Iris pigment epithelial cell (primary cell): Measurements from ENCODE around the gene TSPAN9.

ENCODE experiments used
- DNase-seq: peaks from one replicate; pipeline ENCODE4 v3.0.0-alpha.2; 2011; ENCODE audit warnings: low read depth

The TSPAN9 gene

DNA sequence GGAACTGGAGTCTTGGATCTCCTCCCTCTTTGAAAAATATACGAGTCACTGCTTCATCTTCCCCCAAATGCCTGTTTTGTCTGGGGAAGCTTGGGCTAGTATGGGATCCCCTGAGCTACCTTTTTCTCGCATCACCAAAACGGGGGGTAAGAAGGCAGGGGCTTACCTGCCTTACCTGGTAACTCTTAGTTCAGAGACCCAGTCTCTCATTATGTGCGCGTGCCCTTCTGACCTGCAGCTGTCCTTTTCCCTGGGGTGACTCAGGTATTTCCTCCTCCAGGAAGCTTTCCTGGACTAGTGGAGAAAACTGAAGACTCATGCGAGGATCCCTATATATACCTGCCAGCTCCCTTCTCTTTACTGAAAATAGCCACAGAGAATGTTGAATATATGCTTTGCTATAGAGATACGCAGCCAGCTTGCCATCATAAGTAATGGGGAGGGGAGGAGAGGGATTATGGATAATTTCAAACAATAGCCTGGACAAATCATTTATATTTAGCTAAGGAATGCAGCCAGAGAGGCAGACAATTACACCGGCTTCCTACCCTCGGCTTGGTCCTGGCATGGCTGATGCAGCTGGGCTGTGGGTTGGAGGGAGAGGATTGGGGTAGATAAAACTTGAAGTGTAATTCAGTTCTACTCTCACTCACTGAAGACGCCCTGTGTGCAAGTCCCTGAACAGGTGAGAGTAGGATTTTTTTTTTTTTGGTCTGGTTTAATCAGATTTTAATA is 1.1 kb downstream of the TSPAN9 start:
- DNase-seq: no peak

DNA sequence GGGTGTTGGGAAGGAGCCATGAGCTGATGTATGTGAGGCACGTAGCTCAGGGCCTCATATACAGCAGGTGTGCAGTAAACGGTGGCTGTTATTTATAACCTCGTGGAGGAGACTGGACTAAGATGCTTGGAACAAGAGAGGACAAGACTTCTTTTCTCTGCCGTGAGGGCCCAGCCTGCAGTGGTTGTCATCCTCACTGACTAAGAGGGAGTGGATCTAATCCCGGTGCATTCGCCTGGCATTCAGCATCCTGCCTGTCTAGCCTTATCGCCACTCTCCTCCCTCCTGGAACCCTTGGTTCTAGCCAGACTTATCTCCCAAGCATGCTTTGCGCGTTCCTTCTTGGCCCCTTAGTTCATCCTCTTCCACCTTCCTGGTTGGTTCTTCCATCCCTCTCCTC is 3.9 kb downstream of the TSPAN9 start:
- DNase-seq: no peak

DNA sequence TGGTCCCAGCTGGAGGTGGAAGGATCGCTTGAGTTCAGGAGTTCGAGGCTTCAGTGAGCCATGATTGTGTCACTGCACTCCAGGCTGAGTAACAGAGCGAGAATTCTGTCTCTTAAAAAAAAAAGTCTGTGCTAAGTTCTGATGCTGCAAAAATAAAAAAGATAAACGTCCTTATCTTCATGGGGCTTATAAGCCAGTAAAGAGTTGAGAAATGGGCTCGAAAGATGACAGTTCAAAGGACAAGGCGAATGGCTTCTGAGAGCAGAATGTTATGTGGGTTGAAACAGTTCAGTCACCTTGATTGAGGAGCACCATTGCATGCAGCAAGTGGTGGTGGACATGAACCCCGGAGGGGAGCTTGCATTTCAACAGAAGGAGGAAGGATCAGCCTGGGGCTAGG is 4.7 kb downstream of the TSPAN9 start:
- no peak for DNase-seq

- DNase-seq: no peak
Observed at GRCh38 chr12:3083241-3083920, 6.2 kb downstream of the TSPAN9 start.

DNA sequence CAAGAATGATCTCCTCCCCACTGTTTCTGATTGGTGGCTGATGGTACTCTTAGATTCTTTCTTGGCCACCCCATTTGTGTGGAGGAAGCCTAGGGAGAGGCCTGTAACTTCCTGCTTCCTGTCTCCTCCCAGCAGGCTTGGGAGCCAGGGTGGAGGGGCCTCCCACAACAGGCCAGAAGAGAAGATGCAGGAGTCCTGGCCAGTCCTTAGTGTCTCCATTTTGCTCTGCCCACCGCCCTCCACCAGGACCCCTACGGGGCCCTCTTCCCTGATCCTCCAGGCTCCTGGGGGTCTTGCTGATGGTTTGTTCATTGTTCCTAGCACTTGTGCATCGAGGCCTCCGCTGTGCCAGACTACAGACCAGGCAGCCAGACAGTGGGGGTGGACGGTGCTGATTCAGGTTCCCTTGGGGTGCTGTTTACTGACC is 6.8 kb downstream of the TSPAN9 start:
- DNase-seq: peak; percentile 28

- DNase-seq: no peak
Observed at GRCh38 chr12:3084742-3085141, 7.6 kb downstream of the TSPAN9 start.

DNA sequence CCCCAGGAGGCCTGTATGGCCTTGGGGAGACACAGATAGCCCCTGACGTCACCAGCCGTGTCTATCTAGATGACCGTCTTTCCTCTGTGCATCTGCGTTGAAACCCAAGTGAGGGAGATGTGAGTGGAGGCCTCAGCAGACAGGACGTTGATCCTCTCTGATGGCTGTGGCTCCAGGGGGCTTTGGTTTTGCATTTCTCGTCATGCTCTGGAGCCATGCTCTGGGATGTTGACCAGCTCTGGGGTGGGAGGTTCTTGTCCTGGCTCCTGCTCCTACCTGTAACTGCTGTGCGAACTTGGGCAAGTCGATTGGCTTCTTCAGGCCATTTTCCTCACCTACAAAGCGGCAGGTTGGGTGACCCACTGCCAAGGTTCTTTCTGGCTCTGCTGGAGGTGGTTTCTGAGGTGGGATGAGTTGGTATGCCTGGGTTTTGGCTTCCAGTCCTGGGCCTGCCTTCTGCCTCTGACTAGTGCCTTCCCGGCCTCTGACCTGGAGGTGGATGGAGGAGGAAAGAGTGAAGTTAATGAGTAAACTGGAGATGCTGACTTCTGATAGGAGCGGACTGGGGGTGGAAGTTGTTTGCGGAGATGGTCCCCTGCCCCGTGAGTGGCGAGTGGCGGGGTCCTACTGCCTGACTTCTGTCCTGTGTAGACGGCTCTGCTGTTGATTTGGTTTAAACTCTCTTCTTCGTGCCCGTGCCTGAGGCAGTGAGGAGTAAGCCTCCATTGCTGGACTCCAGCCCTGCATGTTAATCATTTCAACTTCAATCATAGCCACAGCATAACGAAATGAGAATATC is 8.4 kb downstream of the TSPAN9 start:
- DNase-seq: no peak

GRCh38 chr12:3086211-3086610 is 9.0 kb downstream of the TSPAN9 start:
- no peak for DNase-seq

- no peak for DNase-seq
Observed at GRCh38 chr12:3086729-3087323, 9.6 kb downstream of the TSPAN9 start.

- no peak for DNase-seq
Observed at GRCh38 chr12:3087758-3088650, 10.8 kb downstream of the TSPAN9 start.

GRCh38 chr12:3089588-3089987 is 12.4 kb downstream of the TSPAN9 start:
- no peak for DNase-seq

GRCh38 chr12:3090240-3091037 is 13.3 kb downstream of the TSPAN9 start:
- DNase-seq: no peak

GRCh38 chr12:3091038-3091319 is 13.8 kb downstream of the TSPAN9 start:
- DNase-seq: no peak

DNA sequence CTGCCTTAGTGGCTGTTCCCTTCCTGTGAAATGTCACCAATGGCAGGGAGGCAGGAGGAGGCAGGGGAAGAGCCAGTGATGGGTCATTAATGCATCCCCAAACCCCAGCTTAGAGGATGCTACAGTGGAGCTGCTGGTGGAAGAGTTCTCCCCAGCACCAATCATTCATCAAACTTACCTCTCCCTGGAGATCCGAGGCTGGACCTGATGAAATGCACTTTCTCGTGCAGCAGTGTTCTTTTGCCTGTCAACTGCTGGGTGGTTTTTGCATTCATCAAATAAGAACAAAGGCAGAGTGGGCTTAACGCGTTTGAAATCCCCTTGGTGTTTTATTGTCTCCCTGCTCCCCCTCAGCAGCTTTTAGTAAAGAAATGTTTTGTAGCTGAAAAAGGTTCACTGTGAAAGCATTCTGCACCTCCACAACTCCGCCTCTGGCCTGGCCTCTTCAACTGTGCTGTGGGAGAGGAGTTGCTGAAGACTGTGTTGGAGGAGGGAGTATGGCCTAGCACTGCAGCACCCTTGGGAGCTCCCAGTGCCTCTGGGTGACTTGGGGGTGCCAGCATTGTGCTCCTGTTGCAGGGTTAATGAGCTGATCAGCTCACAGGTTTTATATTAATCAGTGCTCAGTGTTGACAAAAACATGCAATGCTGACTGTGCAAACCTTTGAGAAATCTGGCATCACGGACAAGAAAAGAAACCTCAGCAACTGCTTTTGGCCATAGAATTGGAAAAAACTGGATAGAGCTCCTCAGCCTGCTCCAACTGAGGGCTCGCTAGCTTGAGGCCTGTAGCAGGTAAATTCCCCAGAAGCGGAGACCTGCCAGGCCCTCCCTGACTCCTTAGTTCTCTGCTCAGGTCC is 14.4 kb downstream of the TSPAN9 start:
- no peak for DNase-seq

- no peak for DNase-seq
Observed at GRCh38 chr12:3092764-3093163, 15.6 kb downstream of the TSPAN9 start.

- DNase-seq: peak; percentile 83
Observed at GRCh38 chr12:3097186-3097804, 20.1 kb downstream of the TSPAN9 start.

- DNase-seq: no peak
Observed at GRCh38 chr12:3097836-3098235, 20.7 kb downstream of the TSPAN9 start.

DNA sequence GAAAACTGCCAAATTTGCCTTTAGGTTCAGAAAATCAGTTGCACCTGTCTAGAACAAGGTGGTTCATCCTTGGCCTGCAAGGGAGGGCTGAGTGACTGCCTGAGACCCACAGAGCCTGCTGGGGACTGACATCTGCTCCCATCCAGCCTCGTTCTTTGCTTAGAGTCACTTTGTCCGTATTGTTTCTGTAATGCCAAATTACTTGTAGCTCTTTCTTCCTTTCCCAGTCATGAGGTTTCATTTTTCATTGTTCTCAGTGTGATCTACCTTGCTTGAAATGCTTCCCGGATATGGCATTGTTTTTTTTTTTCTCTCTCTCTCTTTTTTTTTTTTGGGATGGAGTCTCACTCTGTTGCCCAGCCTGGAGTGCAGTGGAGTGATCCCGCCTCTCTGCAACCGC is 21.3 kb downstream of the TSPAN9 start:
- DNase-seq: no peak

DNA sequence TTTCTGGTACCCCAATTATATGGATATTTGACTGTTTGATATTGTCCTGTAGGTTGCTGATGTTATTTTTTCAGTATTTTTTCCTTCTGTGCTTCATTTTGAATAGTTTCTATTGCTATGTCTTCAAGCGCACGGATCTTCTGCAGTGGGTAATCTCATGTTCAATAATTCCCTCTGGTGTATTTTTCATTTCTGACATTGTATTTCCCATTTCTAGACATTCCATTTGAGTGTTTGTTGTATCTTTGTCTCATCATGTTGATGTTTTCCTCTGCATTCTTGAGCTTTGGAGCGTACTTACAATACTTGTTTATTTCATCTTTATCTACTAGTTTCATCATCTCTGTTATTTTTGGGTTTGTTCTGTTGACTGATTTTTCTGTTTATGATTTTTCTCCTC is 22.0 kb downstream of the TSPAN9 start:
- no peak for DNase-seq
